ENCODE results near the gene TTC28.

DNA sequence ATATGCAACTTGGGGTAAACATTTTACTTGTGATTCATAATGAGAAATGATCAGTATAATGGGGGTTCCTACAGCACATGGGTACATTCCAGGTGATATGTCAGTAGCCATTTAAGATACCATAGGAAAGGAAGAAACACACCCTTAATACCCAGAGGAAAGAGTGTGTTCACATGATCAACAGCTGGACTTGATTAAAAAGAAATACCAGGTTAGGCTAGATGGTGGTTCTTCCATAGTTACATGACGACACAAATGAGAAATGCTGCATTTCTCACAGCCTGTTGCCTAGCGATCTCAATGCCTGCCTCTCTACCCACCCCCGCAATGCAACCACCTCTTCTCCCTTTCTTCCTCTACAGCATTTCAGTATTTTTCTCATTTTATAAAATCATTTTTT lies 96.8 kb downstream of the TTC28 start:
- no peak for TF ChIP-seq CTCF (IDR thresholded peaks at IDR 0.05)
- no peak for TF ChIP-seq EP300 (IDR thresholded peaks at IDR 0.05)
- TF ChIP-seq POLR2AphosphoS5 (IDR thresholded peaks at IDR 0.05), result no peak

Measured in gastroesophageal sphincter (tissue), 3 donors.